Measurements from ENCODE around the gene RNASE7.

The RNASE7 gene

DNA sequence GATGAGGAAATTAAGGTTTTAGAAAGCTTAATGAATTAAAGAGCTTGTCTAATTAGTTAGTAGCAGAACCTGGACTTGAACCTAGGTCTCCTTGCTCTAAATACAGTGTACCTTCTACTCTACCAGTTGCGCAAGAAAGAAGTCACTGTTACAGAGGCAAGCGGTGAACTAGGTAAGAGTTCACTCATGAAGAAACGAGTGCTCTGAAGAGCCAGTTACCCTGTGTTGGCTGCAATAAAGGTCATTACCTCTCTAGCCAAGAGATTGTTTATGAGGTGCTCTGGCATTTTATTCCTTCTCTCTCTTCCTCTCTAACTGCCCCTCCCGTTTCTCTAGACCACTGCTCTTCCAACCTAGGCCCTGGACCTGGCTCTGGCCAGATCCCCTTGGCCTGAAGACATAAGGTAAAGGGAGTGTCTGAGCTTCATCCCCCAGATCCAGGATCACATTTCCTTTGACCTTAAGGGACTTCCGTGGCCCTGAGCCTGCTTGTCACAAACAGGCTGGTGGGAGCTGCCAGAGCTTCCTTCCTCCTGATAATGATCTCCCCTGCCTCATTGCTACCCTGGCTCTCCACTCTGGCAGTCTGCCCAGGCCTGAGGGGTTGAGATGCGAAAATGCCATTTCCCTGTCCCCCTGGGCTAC, 1.9 kb downstream of the RNASE7 start:
- DNase-seq: no peak

DNA sequence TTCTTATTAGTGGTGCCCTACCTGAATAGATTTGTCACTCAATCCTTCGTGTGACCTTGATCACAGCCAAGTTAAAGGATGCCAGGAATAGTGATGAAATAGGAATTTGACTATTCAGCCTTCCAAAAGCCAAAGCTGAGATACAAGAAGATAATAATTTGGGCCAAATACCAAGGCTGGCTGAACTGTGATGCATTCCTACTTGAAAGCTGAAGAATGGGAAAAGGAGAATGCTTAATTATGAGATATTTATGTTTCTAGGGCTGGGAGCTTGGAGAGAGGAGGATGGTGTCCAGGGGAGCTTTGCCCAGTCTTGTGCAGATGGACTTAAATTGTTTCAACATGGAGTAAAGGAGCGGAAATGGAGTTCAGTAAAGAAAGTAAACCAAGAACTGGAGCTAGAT, 5.2 kb downstream of the RNASE7 start:
- no peak for DNase-seq

DNA sequence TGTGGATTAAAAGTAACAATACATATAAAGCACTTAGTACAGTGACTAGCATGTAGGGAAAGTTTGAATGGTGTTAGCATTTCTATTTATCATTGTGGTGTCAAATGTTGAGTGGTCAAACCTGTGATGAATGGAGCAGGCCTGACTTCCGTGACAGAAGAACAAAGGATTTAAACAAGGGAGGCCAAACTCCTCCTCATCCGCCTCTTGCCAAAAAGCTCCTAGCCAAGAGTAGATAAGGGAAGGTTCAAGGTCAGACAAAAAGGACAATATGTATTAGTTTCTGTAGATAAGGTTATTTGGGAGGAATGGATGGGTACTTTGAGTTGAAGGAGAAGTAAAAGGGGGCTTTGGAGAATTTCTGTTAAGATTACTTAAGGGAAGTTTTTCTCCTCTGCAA, 6.5 kb downstream of the RNASE7 start:
- DNase-seq: no peak

DNA sequence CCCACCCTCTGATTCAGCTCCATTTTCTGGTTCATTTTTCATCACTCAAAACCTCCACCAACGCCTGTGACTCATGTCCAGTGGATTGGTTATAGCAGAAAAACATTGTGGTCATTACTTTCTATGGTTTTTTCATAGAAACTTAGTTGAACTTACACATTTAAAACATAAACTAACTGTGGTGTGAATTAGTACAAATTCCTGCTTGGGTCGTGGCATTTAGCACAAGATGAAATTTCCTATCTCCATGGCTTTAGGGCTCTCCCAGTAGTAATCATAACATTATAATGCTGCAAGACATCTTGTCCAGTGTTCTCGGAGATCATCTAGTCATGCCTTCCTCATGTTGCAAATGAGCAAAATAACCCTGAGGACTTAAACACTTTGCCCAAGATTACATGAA, 7.1 kb downstream of the RNASE7 start:
- no peak for DNase-seq

DNA sequence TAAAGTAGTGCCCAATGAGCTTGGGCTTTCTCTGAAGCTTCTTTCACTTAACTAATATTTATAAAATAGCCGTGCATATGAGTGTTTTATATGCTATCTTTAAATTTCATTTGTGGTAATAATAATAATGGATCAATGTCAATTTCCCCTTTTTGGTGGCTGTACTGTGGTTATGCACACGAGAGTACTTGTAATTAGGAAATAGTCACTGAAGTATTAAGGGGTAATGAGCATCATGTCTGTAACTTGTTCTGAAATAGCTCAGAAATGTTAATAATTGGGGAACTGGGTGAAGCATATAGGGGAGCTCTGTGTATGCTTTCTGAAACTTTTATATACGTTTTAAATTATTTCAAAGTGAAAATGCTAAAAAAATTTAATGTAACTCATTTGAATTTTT, 8.4 kb downstream of the RNASE7 start:
- no peak for DNase-seq

DNA sequence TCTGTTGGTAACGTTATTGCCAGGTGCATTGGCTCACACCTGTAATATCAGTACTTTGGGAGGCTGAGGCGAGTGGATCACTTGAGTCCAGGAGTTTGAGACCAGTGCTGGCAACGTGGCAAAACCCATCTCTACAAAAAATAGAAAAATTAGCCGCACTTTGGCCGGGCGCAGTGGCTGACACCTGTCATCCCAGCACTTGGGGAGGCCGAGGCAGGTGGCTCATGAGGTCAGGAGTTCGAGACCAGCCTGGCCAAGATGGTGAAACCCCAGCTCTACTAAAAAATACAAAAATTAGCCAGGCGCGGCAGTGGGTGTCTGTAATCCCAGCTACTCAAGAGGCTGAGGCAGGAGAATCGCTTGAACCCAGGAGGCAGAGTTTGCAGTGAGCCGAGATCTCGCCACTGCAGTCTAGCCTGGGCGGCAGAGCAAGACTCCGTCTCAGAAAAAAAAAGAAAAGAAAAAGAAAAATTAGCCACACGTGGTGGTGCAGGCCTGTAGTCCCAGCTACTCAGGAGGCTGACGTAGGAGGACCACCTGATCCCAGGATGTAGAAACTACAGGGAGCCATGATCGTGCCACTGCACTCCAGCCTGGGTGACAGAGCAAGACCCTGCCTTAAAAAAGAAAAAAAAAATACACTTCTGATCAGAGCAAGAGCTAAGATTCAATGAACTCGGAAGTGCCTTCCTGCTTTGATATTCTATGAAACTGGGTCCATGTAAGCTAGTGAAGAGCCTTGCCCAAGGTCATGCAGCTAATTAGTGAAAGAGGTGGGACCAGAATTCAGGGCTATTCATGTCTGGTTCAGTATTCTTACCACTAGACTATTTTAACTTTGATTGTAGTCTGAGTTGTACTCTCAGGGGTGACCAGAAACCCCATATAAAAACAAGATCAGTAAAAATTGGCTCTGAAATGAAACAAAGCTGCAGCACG, 11.3 kb downstream of the RNASE7 start:
- no peak for DNase-seq

DNA sequence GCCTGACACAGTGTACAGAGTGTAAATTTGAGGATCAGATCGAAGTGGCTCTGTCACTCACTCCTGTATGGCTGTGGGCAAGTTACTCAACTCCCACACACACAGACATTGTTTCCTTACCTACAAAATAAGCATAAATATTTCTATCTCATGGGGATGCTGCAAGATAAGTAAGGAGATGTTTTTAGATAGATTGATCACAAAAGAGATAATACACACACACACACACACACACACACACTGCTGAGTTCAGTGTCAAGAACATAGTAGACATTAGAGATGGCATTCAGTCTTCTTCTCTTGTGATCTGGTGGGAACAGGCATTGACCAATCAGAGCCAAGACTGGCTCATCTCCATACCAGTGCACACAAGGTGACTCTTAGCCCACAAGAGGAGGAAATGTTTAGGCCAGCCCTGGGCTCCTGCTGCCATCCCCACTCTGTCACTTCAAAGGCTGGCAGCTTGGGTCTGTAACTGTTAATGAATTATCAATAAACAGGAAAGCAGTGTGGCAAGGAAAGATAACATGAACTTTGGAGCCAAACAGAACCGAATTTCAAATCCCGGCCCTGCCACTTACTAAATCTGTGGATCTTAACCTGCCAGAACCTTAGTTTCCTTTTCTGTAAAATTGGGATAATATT, 12.1 kb downstream of the RNASE7 start:
- no peak for DNase-seq

DNA sequence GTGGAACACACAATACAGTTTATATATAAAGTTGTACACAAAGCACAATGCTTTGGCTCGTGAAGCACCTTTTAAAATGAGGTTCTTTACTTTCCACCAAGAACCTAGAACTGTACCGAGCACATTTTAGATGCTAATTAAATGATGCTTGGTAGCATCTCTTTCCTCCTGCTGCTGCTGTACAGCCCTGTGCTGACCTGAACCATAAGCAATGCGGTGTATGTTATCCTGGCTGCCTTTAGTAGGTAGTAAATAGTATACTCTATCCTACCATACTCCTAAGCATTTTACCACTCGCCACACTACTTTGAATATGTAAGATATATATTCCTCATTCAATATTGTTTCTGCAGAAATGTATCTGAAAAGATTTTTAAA, 12.6 kb downstream of the RNASE7 start:
- DNase-seq: no peak

DNA sequence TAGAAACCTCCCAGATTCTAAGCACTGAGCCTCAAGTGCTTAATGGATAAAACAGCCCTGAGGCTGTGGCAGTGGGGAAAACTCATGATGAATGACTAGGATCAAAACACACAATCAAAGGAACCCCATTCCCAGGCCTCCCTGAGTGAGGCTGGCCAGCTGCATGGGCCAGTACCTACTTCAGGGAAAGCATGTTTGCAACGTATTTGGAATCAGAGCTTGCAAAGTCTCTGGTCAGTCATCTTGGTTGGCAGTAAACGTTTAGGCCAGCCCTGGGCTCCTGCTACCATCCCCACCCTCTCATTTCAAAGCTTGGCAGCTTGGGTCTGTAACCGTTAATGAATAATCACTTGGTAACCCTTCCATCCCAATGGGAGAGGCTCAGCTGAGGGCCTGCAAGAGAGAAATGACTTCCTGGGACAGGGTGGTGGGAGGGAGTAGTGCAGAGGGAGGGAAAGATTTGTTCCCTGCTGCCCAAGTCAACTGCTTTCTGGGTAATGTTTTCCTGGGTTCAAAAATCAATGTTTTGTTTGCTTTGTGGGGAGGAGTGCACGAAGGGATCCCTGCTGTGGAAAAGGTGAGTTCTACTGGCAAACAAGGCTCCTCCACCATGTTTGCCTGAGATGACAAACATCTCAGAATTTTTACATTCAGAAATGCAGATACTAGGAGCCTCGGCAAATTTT, 13.4 kb downstream of the RNASE7 start:
- no peak for DNase-seq

DNA sequence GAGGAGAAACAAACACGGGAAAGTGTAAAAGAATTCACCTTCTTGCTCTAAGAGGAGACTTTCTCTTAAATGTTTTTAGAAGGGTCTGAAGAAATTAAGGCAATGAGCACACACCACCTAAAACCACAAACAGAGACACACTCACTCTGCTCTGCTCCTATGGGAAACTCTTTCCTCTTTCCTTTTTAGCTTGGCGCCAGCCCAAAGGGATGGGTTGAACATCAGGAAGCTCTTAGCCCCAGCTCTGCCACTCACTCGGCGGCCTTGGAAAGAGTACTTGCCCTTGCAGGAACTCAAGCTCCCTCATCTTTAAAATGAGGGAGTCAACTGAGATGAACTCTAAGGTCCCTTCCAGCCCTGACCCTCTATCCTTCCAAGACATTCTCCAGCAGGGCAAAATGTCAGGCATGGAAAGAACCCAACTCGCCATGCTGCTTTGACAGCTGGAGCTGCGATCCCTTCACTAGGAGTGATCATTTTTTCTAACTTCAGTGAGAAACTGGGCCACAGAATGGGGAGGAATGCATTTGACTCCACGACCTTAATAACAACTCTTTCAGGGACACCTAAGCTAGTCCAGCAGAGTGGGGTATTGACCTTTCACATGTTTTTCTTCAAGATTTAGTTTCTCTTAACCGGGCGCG, 14.5 kb downstream of the RNASE7 start:
- no peak for DNase-seq

DNA sequence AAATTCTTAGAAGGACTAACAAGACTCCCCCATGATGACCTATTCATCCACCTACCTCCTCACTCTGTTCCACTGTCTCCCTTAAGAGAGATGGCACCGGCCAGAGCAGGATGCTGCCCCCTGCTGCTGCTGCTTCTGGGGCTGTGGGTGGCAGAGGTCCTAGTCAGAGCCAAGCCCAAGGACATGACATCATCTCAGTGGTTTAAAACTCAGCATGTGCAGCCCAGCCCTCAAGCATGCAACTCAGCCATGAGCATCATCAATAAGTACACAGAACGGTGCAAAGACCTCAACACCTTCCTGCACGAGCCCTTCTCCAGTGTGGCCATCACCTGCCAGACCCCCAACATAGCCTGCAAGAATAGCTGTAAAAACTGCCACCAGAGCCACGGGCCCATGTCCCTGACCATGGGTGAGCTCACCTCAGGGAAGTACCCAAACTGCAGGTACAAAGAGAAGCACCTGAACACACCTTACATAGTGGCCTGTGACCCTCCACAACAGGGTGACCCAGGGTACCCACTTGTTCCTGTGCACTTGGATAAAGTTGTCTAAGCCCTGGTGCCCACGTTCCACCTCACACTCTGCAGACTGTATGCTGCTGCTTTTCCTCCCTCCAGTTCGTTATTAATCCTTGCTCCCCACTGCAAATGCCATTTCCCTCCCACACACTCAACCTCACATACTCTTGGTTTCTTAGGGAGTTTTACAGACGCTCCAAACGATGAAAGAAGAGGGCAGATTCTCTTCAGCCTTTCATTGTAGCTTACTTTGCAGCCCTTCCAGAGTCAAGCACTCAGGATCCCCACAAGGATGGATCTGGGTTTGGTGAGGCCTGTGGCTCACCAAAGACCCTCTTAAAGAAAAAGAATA, 15.9 kb downstream of the RNASE7 start, which contains the start of gene RNASE8:
TSS of gene RNASE8 (plus strand) at position 20 of the 873 bp plus-strand sequence. CDS start at position 91, 71 bp downstream.
- no peak for DNase-seq

DNA sequence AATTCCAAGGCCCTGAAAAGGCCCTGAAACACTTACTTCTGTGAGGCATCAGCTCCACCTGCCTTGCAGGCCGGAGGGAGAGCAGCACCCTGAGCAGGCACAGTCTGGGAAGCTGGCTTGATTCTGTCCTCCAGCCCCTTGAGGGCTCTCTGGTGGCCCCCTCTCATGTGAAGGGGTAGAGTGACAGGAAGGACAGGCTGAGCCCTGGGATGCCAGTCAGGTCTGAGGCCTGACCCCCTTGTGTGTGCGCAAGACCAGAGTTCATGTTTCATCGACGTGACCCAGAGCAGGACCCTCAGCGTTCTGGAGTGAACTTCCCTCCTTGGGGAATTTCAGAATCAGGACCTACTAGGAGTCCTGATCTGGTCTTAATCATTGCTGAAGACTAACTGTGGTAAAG, 16.7 kb downstream of the RNASE7 start:
- DNase-seq: no peak

DNA sequence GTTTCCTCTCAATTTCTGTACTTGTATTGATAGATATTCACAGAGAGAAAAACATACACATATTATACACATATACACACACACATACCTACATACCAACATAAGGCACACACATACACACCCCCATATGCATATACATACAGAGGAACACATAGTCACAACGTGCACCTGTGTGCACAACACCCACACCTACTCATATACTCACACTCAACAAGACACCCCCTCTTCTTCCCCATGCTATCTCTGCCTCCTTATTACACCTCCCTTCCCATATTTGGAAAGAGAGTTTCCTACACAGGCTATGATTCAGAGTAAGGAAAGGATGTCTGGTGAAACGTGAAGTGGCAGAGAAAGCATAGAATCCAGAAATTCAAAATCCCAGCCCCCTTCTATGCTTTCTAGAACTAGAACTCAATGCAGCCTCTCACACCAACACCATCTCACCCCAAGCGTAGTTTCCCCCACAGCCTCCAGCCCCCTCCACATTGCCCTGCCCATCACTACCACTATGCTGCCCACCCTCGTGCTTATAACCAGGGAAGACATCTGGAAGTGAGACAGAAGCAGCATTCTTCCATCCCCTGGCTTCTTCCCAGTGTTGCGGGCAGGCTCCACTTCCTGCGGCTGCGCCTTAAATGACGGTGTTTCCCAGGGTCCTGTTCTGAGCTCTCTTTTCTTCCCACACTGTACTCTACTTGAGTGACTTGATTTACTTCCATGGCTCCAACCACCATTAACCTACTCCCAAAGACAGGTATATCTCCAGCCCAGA, 17.9 kb downstream of the RNASE7 start:
- DNase-seq: no peak

DNA sequence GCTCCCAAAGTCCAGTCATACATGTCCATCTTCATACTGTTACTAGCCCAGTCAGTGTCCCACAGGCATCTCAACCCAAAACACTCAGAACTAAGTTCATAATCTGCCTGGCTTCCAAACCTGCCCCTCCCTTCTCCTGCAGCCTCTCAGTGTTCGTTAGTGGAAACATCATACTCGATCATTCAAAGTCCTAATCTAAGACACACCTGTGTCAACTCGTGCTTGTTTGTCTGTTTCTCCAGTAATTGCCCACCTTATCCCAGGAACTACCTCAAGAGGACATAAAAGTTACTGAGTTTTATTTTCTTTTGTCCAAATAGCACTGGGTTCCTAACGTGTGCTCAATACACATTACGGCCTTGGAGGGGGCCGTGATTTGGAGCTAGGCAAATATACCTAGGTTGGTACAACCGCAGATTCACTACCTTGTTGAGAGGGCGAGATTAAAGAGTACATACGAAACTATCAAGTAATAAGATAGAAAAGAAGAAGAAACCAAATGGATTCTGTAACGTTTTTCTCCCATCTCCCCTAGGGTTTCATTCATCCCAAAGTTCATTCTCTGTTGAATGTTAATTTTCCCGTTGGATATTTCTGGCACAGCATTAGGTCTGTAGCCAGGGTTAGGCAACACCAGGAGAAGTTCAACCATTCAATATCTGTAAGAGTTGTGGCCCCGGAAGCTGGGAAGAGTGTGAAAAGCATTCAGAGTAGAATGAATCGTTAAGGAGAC, 18.6 kb downstream of the RNASE7 start:
- no peak for DNase-seq

DNA sequence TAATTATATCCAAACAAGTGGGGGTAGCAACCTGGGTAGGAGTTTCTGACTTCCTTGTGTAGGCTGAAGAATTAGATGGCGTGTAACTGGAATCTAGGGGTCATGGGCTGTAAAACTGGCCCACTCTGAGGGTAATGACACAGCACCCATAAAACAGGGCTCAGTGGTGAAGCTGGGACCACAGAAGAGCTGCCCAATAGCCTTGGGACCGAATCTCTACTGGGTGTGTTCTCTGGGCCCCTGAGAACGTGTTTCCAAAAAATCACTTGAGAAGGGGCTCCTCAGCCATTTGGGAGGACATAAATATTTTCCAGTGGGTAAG, 19.1 kb downstream of the RNASE7 start:
- no peak for DNase-seq

DNA sequence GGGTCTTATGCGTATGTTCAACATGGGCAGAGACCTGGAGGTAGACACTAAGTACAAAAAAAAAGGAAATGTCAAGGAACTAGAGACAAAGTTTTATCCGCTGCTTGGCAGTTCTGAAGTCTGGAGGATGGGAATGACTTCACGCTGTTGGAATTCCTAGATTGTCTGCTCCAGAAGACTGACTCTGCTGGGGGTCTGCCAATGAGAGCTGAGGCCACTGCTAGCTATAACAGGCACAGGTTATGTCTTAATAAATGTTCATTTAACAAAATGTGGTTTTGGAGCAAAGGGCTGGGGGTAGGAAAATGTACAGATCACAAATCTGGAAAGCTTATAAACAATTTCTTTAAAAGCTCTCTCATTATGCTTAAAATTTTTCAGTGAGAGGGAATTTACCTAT, 21.3 kb downstream of the RNASE7 start:
- DNase-seq: no peak

DNA sequence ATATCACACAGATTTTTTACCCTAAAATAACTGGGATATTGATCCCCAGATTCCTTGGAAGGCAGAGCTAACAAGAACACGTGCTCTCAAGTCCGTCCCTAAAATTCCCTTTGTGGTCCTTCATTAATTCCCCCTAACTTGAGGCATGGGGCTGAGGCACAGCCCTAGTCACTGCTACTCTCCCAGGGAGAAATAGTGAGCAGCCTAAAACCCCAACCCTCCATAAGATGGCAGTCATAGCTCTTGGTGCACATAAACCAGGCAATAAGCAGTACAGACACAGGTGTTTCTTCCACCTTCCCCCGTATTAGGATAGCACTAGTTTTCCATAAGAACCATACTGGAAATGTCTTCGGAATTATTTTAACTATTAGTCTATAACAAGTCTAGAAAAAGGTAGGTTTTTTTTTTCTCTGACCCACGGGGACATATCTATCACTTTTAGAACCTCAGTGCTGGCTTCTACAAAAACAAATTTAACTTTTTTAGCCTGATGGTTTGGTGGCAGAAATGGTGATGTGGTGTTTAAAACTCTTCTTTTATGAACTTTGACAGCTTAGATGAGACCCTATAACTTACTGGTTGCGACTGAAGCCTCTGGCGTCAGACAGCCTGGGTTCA, 24.8 kb downstream of the RNASE7 start:
- no peak for DNase-seq

DNA sequence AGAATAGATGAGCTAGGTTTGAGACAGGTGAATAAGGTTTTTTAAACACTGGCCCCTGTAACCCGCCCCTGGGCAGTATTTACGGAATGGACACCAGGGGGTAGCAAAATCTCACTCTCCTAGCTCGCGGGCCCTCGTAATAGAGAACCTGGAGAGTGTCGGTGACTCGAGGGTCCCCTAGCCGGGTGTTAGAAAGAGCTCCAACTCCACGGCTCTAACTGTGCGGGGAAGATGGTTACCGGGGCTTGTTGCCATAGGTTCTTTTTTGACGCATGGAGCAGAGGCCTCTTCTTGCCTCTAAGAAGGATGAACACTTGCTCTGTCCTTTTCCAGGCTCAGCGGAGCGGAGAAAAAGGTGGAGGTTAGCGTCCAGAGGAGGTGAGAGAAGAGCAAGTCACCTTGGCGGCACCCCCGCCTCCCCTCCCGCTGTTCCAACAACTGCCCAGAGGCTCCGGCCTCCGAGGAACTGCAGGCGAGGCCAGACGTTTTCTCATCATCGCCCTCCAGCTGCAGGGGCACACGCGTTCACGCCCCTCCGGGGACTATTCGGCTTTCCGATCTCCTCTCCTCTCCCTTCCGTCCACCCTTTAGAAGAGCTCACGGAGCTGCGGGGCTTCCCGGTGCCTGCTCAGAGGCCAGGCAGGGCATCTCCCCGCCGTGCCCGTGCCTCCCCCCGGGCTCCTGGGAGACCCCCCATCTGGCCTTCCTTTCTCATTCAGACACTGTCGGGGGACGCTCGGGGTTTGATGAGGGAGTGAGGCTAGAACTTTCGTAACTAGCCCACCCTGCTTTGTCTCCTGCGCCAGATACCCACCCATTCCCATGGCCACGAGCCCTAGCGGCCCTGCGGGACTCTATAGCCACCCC, 26.6 kb downstream of the RNASE7 start:
- peak; percentile 55 for DNase-seq
